Measurements from ENCODE around the gene HAUS8.
"Not testable (repeated sequence)": the region's sequence is repeated elsewhere in the genome, so short reads cannot be mapped to it uniquely, and the experiment has no call there.

Gene HAUS8

GRCh38 chr19:17098326-17098725, 23.1 kb upstream of the HAUS8 start:
- DNase-seq = no peak

- DNase-seq = no peak
Observed at GRCh38 chr19:17097593-17098126, 22.4 kb upstream of the HAUS8 start.

GRCh38 chr19:17095141-17095919, 20.1 kb upstream of the HAUS8 start:
- no peak for DNase-seq

- DNase-seq = not testable (repeated sequence)
Observed at GRCh38 chr19:17094694-17095093, 19.4 kb upstream of the HAUS8 start.

GRCh38 chr19:17092696-17093095, 17.4 kb upstream of the HAUS8 start:
- no peak for DNase-seq

GRCh38 chr19:17091758-17092333, 16.6 kb upstream of the HAUS8 start:
- no peak for DNase-seq

- DNase-seq = no peak
Observed at GRCh38 chr19:17090583-17090982, 15.3 kb upstream of the HAUS8 start.

- DNase-seq = no peak
Observed at GRCh38 chr19:17088552-17088951, 13.3 kb upstream of the HAUS8 start.

- DNase-seq = no peak
Observed at GRCh38 chr19:17086834-17087233, 11.6 kb upstream of the HAUS8 start.

GRCh38 chr19:17086120-17086519, 10.9 kb upstream of the HAUS8 start:
- no peak for DNase-seq

- no peak for DNase-seq
Observed at GRCh38 chr19:17081672-17082630, 6.7 kb upstream of the HAUS8 start.

- no peak for DNase-seq
Observed at GRCh38 chr19:17080440-17080801, 5.2 kb upstream of the HAUS8 start.

GRCh38 chr19:17079710-17080439, 4.6 kb upstream of the HAUS8 start:
- DNase-seq = peak; percentile 77

- no peak for DNase-seq
Observed at GRCh38 chr19:17078920-17079709, 3.9 kb upstream of the HAUS8 start.

GRCh38 chr19:17078036-17078919, 3.0 kb upstream of the HAUS8 start:
- no peak for DNase-seq

- DNase-seq = no peak
Observed at GRCh38 chr19:17077447-17078028, 2.3 kb upstream of the HAUS8 start.

- DNase-seq = no peak
Observed at GRCh38 chr19:17076543-17076991, 1.3 kb upstream of the HAUS8 start.

GRCh38 chr19:17075864-17076542, 751 bp upstream of the HAUS8 start:
- peak; percentile 8 for DNase-seq

GRCh38 chr19:17074634-17075034, 618 bp downstream of the HAUS8 start:
- DNase-seq = no peak

Measured in DMS79 (cell line).